T-helper 17 cell (primary cell): ENCODE data around the gene POLR2L. TPM values are rescaled to one million over a fixed set of nuclear protein-coding genes. Genes with fewer than 3 reads are reported as not detected.

ENCODE experiments used
- ATAC-seq: fragments of 150-1000 bp; cut with Tn5 transposase; 2 replicates; pipeline ENCODE4 v1.10.0; 2021; ENCODE audit warnings: mild to moderate bottlenecking, moderate library complexity
- DNase-seq, 3 donors: peaks; one replicate each; pipeline versions ENCODE4 v3.0.0 to v3.0.0-alpha.2; 2020 to 2021
- H3K9me3 ChIP-seq: one replicate; pipeline ENCODE4 v1.7.0; 2013; ENCODE audit warnings: low read length, mild to moderate bottlenecking; ENCODE audit not compliant: control insufficient read depth, poor library complexity, severe bottlenecking
- H3K27ac Mint-ChIP-seq: one replicate; pipeline ENCODE4 v1.8.0; 2022; ENCODE audit warnings: mild to moderate bottlenecking, moderate library complexity, mixed read lengths
- H3K27me3 Mint-ChIP-seq: one replicate; pipeline ENCODE4 v1.8.0; 2022; ENCODE audit warnings: mixed read lengths
- H3K36me3 Mint-ChIP-seq: one replicate; pipeline ENCODE4 v1.8.0; 2022; ENCODE audit warnings: low read depth, mixed read lengths
- H3K4me1 Mint-ChIP-seq: one replicate; pipeline ENCODE4 v1.8.0; 2022; ENCODE audit warnings: mild to moderate bottlenecking, mixed read lengths
- H3K4me3 Mint-ChIP-seq: one replicate; pipeline ENCODE4 v1.8.0; 2022; ENCODE audit warnings: mild to moderate bottlenecking, moderate library complexity, mixed read lengths
- total RNA-seq, 4 donors: library from RNA in 2 of 4; stranded (reverse) in 2 of 4; gene quantifications; one replicate each; pipeline ENCODE4 v1.2.3 and lab custom pipeline; 2022 to 2026

The POLR2L gene
- total RNA-seq, 2 donors from 2014 or later: 38.5 to 40.5 TPM

DNA sequence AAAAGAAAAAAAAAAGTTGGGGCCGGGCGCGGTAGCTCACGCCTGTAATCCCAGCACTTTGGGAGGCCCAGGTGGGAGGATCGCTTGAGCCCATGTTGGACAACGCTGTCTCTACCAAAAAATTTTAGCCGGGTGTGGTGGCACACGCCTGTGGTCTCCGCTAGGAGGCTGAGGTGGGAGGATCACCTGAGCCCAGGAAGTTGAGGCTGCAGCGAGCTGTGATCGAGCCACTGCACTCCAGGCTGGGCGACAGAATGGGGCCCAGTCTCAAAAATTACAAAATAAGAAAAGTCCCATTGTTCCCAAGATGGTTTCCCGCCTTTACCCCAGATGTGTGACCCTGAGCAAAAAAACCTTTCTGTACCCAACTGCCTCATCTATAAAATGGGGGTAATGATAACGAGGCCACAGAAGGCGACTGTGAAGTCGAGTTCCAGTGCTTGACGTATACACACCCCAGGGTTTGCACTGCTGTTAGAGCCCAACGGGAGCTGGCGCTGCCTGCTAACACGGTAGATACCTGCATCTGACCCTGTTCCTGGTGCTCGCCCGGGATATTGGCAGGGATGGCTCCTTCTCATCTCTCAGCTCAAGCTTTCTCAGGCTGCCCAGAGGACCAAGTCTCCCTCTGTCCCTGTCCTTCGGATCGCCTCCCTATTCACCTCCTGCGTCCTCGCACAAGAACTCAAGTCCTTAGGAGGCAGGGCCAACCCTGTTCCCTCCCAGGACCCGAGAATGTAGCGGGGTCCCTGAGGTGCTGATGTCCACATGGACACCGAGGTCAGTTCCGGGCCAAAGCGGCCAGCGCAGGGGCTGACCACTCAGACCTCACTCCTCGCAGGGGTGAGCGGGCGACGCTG, 33.7 kb downstream of the POLR2L start:
- ATAC-seq: peak; percentile 0
- H3K27me3 Mint-ChIP-seq: no peaks in the 10 kb centered on the region
- H3K36me3 Mint-ChIP-seq: peaks cover under 1% of the 10 kb centered on the region
- peak in 1 of 3 donors; percentile 34 for DNase-seq
- peak overlapping the region; percentile 97 for H3K27ac Mint-ChIP-seq
- H3K9me3 ChIP-seq: no peaks in the 10 kb centered on the region
- peak overlapping the region; percentile 90 for H3K4me3 Mint-ChIP-seq
- H3K4me1 Mint-ChIP-seq: peaks cover 21% of the 10 kb centered on the region

DNA sequence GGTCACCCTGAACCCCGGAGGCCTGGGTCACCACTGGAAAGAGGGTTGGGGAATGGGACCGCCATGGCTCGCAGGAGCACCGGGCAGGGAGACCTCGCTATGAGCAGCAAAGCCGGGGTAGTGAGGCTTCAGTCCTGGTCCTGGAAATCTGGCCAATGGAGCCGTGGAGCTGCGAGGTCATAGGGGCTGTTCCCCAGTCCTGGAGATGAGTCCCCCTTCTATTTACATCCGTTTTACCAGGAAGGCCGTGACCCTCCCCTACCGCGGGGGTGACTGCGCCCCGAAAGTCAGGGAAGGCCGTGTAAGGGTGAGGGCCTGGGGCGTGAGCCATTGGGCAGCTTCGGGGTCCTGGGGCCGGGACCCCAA, 37.7 kb downstream of the POLR2L start:
- H3K27ac Mint-ChIP-seq: no peak overlapping the region
- H3K4me3 Mint-ChIP-seq: peak overlapping the region; percentile 84
- H3K9me3 ChIP-seq: no peaks in the 10 kb centered on the region
- DNase-seq (no peak), ATAC-seq (no peak)
- peaks cover 10% of the 10 kb centered on the region for H3K4me1 Mint-ChIP-seq
- H3K27me3 Mint-ChIP-seq: no peaks in the 10 kb centered on the region
- no peaks in the 10 kb centered on the region for H3K36me3 Mint-ChIP-seq

DNA sequence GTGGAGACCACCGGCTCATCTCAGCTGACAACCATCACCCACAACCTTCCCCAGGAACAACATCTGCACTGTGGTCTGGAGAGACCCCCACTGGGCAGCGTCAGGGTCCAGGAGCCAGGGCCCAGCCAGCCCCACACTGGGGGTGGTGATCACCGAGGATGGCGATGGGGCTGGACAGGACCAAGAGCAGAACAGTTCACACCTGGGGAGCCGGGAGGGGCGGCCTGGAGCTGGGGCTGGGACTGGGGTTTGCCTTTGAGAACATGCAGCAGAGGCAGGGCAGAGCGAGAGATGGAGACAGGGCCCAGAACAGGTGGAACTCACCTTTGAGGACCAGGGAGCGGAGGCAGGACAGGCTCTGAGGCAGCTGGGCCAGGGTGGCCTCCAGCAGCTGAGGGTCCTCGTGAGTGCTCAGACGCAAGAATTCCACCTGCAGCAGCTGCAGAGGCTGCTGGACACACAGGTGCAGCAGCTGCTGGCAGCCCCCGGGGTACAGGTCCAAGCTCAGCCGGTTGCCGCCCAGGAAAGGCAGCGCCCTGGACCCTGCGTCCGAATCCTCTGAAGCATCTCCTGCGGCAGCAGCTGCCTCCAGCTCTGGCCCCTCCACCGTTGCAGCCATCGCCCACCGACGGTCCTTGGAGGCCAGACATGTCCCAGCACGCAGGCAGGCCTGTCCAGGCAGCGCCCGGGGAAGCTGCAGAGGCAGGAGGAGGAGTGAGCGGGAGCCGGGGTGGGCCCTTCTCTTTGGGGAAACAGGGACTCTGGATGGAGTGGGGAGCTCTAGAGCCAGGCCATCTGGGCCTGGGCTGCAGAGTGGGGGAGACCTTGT, 38.3 kb downstream of the POLR2L start:
- H3K9me3 ChIP-seq: no peaks in the 10 kb centered on the region
- Mint-ChIP-seq H3K4me3 (peak overlapping the region; percentile 84), H3K36me3 (no peaks in the 10 kb centered on the region), H3K27me3 (no peaks in the 10 kb centered on the region), H3K4me1 (peaks cover 10% of the 10 kb centered on the region), H3K27ac (no peak overlapping the region)
- DNase-seq: no peak
- ATAC-seq: no peak

DNA sequence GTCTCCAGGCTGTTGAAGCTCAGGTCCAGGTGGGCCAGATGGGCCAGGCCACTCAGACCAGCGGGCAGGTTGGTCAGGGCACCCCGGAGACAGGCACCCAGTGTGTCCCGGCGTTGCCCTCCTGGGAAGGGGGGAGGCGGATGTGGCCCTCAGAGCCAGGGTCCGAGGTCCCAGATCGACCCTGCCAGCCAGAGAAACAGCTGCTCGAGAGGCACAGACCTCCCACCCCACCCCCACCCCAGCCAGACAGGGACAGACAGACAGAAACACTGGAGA, 38.9 kb downstream of the POLR2L start:
- no peaks in the 10 kb centered on the region for H3K27me3 Mint-ChIP-seq
- no peak overlapping the region for H3K27ac Mint-ChIP-seq
- H3K4me3 Mint-ChIP-seq: peak overlapping the region; percentile 63
- H3K9me3 ChIP-seq: no peaks in the 10 kb centered on the region
- ATAC-seq (no peak), DNase-seq (no peak)
- H3K4me1 Mint-ChIP-seq: peaks cover 6% of the 10 kb centered on the region
- H3K36me3 Mint-ChIP-seq: no peaks in the 10 kb centered on the region

DNA sequence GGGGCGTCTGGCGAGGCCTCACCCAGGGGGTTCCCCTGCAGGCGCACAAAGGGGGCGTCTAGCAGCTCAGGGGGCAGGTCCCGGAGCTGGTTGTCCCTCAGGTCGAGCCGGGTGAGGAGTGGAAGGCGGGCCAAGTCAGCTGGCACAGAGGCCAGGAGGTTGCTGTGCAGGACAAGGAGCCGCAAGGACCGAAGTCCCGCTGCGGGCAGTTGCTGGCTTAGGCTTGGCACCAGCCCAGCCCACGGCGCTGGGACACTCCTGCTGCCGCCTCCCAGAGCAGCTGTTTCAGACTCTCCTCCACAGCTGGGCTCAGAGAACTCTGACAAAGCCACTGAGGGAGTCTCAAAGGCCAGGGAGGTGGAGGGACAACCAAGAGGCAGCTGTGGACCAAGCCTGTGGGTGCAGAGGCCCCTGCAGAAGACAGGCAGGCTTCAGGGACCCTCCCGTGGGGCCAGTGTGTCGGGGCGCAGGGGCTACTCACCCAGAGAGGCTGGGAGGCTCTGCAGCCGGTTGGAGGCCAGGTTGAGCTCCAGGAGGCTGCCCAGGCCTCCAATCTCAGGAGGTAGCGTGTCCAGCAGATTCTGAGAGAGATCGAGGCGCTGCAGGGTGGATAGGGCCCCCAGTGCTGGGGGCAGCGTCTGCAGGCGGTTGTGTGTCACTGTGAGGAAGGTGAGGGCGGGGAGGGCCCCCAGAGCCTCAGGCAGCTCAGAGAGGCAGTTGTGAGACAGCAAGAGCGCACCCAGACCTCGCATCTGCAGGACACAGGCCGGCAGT, 39.4 kb downstream of the POLR2L start:
- Mint-ChIP-seq H3K4me1 (peaks cover 5% of the 10 kb centered on the region), H3K27me3 (no peaks in the 10 kb centered on the region), H3K36me3 (no peaks in the 10 kb centered on the region), H3K27ac (no peak overlapping the region), H3K4me3 (peak overlapping the region; percentile 63)
- ATAC-seq (no peak), DNase-seq (no peak)
- H3K9me3 ChIP-seq: no peaks in the 10 kb centered on the region

DNA sequence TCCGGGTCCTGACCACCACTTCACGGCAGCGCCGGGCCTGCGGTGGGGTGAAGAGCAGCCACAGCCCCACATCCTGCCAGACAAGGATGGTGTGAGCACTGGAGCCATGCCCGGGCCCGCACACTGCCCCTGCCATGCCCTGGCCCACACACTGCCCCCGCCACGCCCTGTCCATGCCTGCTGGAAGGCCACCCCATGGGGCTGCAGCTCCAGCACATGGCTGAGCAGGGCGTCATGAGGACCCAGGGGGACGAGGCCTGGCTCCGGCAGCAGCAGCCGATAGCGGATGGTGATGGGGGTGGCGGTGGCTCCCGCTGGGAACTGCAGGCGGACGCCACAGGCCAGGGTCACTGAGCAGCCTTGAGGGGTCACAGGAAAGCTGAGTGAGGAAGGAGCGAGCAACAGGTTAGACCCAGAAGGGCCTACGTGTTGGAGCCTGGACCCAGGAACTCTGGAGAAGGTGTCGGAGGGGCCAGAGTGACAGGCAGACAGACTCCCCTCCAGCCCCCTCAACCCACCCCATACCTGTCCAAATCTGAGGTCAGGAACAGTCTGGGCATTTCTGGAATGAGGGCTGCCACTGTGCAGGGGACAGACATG, 40.2 kb downstream of the POLR2L start:
- DNase-seq: no peak
- no peaks in the 10 kb centered on the region for H3K9me3 ChIP-seq
- H3K4me1 Mint-ChIP-seq: peaks cover 3% of the 10 kb centered on the region
- no peaks in the 10 kb centered on the region for H3K36me3 Mint-ChIP-seq
- H3K27ac Mint-ChIP-seq: no peak overlapping the region
- H3K27me3 Mint-ChIP-seq: no peaks in the 10 kb centered on the region
- no peak for ATAC-seq
- H3K4me3 Mint-ChIP-seq: no peak overlapping the region

DNA sequence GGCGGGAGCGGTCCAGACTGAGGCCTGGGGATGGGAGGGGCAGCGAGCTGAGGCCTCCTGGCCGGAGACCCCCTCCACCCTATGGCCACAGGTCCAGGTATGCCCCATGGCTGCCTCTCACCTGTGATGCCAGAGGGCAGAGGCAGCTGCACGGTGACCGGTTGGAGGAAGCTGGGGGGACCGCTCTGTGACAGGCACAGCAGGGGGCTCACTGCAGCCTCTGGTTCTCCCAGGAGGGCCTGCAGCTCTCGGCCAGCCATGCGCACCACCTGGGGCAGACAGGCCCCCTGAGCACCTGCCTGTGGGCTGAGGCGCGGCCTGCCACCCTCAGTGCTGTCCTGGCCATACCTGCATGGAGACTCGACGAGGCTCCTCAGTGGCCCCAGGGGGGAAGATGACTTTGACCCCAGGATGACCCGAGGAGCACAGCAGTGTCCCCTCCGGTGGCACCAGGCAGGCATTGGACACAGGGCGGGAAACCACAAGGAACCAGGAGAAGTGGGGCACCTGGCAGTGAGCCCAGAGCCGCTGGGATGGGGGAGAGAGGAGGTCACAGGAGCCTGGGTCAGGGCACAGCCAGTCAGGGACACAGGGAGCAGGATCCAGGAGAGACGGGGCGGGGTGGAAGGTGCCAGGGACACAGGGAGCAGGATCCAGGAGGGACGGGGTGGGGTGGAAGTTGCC, 41.1 kb downstream of the POLR2L start:
- ATAC-seq (no peak), DNase-seq (no peak)
- no peaks in the 10 kb centered on the region for H3K9me3 ChIP-seq
- Mint-ChIP-seq H3K4me3 (no peak overlapping the region), H3K27me3 (no peaks in the 10 kb centered on the region), H3K27ac (no peak overlapping the region), H3K36me3 (no peaks in the 10 kb centered on the region), H3K4me1 (peaks cover 10% of the 10 kb centered on the region)

DNA sequence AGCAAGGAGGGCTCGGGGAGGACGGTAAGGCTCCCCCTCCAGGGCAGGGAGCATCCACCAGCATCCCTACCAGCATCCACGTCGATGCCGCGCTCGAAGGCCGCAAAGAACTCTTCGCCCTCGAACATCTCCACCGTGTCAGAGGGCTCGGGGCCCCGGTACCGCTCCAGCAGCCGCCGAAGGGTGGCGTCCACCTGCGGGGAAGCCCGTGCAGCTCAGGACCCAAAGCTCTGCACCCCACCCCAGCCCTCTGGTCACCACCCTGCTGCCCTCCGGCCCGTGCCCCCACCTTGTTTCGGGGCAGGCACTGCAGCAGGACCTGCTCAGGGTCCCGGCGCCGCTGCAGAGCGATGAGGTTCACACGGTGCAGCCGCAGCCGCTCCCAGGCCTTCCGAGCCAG, 41.9 kb downstream of the POLR2L start:
- Mint-ChIP-seq H3K27me3 (no peaks in the 10 kb centered on the region), H3K36me3 (no peaks in the 10 kb centered on the region), H3K4me3 (no peak overlapping the region), H3K27ac (no peak overlapping the region), H3K4me1 (peaks cover 11% of the 10 kb centered on the region)
- ATAC-seq (no peak), DNase-seq (no peak)
- H3K9me3 ChIP-seq: no peaks in the 10 kb centered on the region

DNA sequence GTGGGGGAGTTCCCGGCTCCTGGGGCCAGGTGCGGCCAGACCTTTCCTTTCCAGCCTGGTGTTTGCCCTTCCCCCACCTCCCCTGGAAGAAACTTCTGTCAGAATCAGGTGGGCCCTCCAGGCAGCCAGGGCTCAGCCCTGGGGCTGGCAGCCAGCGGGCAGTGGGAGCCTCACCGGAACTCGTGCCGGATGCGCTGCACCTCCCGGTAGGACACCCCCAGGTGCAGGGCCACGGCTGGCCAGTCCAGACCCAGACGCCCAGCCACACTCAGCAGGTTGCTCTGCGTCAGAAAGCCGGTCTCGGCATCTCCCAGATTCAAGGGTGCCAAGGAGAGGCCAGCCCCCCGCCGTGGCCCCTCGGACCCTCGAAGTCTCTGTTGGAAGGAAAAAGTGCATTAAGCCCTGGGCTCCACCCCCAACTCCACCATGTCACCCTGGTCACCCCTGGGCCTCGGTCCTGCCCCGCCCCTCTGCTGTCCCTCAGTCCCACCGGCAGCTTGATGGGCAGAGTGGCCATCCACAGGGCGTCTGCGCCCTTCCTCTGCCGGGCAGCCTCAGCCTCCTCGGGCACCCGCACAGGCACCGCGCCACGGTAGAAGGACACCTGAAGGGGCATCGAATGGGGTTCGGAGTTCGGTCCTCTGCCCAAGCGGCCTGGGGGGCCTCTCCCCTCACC, 42.5 kb downstream of the POLR2L start:
- no peak overlapping the region for H3K4me3 Mint-ChIP-seq
- DNase-seq: no peak
- no peaks in the 10 kb centered on the region for H3K9me3 ChIP-seq
- no peaks in the 10 kb centered on the region for H3K36me3 Mint-ChIP-seq
- H3K27ac Mint-ChIP-seq: no peak overlapping the region
- peaks cover 10% of the 10 kb centered on the region for H3K4me1 Mint-ChIP-seq
- no peak for ATAC-seq
- no peaks in the 10 kb centered on the region for H3K27me3 Mint-ChIP-seq

DNA sequence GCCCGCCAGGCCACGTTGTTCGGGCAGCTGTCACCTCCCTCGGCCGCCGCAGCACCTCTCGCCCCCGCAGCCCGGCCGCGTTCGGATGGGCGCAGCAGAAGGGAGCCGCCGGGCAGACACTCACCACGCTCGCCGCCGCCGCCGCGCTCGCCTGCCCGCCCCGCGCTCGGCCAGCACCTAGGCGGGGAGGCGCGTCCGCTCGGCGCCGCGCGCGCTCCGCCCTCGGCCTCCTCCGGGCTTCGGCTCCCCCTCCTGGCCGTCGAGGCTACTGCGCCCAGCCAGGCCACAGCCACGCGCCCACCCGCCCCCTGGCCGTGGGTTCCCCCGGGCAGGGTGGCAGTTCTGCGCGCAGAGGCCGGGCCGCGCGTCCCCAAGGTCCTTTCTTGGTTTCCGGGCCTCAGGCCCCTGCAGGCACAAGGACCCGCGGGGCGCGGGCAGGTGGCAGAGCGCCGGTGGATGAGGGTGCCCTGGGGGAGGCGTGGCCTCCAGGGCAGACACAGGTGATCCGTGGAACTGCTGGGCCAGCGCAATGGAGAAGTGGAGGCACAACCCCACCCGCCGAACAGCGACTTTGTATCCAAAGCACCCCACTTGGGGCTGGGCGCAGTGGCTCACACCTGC, 44.1 kb downstream of the POLR2L start, which contains the start of gene SLC25A22:
TSS of gene SLC25A22 (minus strand) at position 189 of the 621 bp plus-strand sequence. CDS start 3,275 bp downstream, outside the sequence.
- peak; percentile 76 to 84 (median 82) for DNase-seq
- Mint-ChIP-seq H3K4me1 (peaks cover 10% of the 10 kb centered on the region), H3K36me3 (no peaks in the 10 kb centered on the region), H3K27ac (peak within 1 kb of the TSS; percentile 81), H3K27me3 (no peaks in the 10 kb centered on the region), H3K4me3 (peak within 1 kb of the TSS; percentile 96)
- H3K9me3 ChIP-seq: no peaks in the 10 kb centered on the region
- ATAC-seq: peak; percentile 73

DNA sequence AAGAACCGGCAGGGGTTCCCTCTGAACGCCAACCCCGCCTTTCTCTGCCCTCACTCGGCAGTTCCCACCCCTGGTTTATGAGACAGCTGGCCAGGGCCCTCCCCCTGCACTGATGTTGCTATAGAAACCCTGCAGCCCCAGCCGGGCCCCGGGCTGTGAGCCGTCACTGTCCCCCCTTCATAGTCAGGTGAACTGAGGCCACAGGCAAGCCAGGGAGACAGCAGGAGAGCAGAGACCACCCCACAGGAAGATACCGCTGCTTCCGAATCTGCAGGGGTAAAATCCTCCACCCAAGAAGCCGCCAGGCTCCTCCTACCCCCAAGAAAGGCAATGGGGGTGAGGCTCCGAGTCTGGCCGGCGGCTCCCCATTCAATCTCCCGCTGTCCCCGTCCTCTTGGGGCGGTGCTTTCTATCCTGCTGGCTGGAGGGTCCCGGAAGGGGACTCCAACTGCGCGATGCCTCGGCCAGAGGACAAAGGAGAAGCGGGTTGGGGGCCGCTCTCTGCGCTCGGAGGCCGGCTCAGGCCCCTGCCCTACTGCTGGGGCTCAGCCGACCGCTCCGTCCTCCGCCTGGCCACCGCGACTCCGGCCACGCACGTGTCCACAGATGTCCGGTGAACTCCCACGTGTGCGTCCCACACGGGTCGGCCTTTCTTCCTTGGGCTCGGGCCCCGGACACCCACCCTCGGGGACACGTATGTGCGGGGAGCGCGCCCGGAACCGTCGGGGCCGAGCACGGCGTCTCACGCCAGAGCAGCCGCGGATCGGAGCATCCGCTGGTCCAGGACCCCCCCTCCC, 44.8 kb downstream of the POLR2L start:
- Mint-ChIP-seq H3K4me1 (peaks cover 10% of the 10 kb centered on the region), H3K36me3 (no peaks in the 10 kb centered on the region), H3K27ac (peak overlapping the region; percentile 81), H3K27me3 (no peaks in the 10 kb centered on the region), H3K4me3 (peak overlapping the region; percentile 96)
- DNase-seq (peak; percentile 56 to 81 (median 64)), ATAC-seq (peak; percentile 67)
- H3K9me3 ChIP-seq: no peaks in the 10 kb centered on the region
